ENCODE measurements around the gene STX12.
"Not testable (repeated sequence)": the region's sequence is repeated elsewhere in the genome, so short reads cannot be mapped to it uniquely, and the experiment has no call there.

STX12 gene

GRCh38 chr1:27772036-27772931 lies 735 bp upstream of the STX12 start:
- POLR2A ChIA-PET (ENCODE audit: low non-redundant PET), result interaction anchor here (0.6 to 1.1 kb wide), 3 partner anchors 28 to 113 kb away, joined by 3 to 7 read pairs (median 4); partner anchors contain the start of gene IFI6
- CTCF ChIA-PET, result interaction anchor here (0.7 to 1.1 kb wide), 4 partner anchors 9 to 100 kb away, joined by 3 to 5 read pairs (median 4); partner anchors contain the start of genes FAM76A and IFI6
- peak overlapping the region; percentile 84 for H3K27ac ChIP-seq
- DNase-seq (ENCODE audit: low spot score), result no peak
- no peak for TF ChIP-seq CTCF (conservative IDR thresholded peaks at IDR 0.05; ENCODE audit: low read depth)

GRCh38 chr1:27773826-27774445 lies 917 bp downstream of the STX12 start:
- no peak for DNase-seq (ENCODE audit: low spot score)
- TF ChIP-seq CTCF (conservative IDR thresholded peaks at IDR 0.05; ENCODE audit: low read depth), result no peak
- ChIA-PET CTCF (interaction anchor here (0.6 kb wide), 2 partner anchors 54 to 426 kb away, joined by 3 to 4 read pairs; no protein-coding TSS in a partner anchor), POLR2A (ENCODE audit: low non-redundant PET) (interaction anchor here (1.1 kb wide), 1 partner anchor 115 kb away, joined by 7 read pairs; no protein-coding TSS in a partner anchor)
- peak overlapping the region; percentile 84 for H3K27ac ChIP-seq

DNA sequence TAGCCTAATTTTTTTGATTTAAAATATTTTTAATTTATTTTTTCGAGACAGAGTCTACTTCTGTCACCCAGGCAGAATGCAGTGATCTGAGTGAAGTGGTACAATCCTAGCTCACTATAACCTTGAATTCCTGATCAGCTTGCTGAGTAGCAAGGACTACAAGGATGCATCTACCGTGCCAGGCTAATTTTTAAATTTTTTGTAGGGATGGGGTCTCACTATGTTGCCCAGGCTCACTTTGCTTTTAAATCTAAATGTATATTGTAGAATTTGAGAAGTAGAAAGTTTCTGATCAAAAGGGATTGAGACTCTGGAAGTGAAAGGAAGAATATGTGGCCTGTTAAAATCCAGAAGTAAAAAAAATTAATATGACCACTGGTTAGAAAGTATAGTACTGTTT lies 1.6 kb downstream of the STX12 start:
- H3K27ac ChIP-seq, result no peak overlapping the region
- POLR2A ChIA-PET (ENCODE audit: low non-redundant PET), result no interaction called here

DNA sequence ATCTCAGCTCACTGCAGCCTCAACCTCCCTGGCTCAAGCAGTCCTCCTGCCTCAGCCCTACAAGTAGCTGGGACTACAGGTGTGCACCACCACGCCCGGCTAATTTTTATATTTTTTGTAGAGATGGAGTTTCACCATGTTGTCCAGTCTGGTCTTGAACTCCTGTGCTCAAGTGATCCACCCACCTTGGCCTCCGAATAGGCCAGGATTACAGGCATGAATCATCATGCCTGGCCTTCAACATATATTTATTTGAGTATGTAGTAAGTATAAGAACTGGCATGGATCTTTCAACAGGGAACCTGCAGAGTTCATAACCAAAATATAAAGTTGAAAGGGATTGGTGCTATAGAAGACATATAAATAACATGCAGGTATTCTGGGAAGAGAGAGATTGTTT lies 2.3 kb downstream of the STX12 start:
- CTCF ChIA-PET; POLR2A ChIA-PET (ENCODE audit: low non-redundant PET); DNase-seq (ENCODE audit: low spot score): not testable (repeated sequence)
- 0 out of 2 replicates have a peak overlapping the region, but pooled peaks have one; percentile 42 for H3K27ac ChIP-seq

More for the DNA sequence above, 1.6 kb downstream of the STX12 start:
- TF ChIP-seq CTCF (conservative IDR thresholded peaks at IDR 0.05; ENCODE audit: low read depth), result no peak
- CTCF ChIA-PET, result no interaction called here
- DNase-seq (ENCODE audit: low spot score), result no peak

- CTCF ChIA-PET; H3K27ac ChIP-seq; DNase-seq (ENCODE audit: low spot score); POLR2A ChIA-PET (ENCODE audit: low non-redundant PET): not testable (repeated sequence)
These were observed 3.3 kb downstream of the STX12 start for GRCh38 chr1:27776276-27776675.

DNA sequence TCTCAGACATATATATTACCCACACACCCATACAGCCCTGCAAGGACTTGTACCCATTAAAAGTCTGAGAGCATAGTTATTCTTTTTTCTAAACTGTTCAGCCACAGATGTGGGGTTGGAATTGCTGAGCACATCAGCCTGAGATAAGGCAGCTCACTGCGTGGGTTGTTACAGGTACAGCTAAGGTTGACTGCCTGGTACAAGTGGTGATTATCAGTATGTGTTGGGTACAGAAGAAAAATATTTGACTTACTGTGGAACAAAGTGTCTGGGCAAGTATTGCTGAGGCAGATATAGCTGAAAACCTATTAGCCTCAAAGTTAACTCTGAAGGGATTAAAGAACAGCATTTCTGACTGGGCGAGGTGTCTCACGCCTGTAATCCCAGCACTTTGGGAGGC lies 5.0 kb downstream of the STX12 start:
- ChIA-PET CTCF (no interaction called here), POLR2A (ENCODE audit: low non-redundant PET) (no interaction called here)
- no peak for DNase-seq (ENCODE audit: low spot score)
- peak overlapping the region; percentile 31; the same call in 1 of the 2 replicates for H3K27ac ChIP-seq
- no peak for TF ChIP-seq CTCF (conservative IDR thresholded peaks at IDR 0.05; ENCODE audit: low read depth)

DNA sequence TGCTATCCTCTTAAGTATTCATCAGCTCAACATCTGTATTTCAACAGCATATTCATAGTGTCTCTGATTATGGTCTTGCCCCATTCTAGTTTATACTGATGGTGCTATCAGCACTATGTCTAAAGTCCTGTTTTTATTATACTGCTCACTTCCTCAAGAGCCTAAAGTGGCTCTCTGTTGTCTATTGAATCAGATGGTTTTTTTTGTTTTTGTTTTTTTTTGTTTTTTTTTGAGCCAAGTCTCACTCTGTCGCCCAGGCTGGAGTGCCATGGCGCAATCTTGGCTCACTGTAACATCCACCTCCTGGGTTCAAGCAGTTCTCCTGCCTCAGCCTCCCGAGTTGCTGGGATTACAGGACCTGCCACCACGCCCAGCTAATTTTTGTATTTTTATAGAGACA lies 6.1 kb downstream of the STX12 start:
- TF ChIP-seq CTCF (conservative IDR thresholded peaks at IDR 0.05; ENCODE audit: low read depth), result no peak
- H3K27ac ChIP-seq, result no peak overlapping the region
- no peak for DNase-seq (ENCODE audit: low spot score)
- ChIA-PET CTCF (no interaction called here), POLR2A (ENCODE audit: low non-redundant PET) (no interaction called here)
